Keratinocyte (primary cell): ENCODE data around the gene ME1. TPM values are rescaled to one million over a fixed set of nuclear protein-coding genes. Genes with fewer than 3 reads are reported as not detected.

Experiments
- DNase-seq: peaks from one replicate; pipeline ENCODE4 v3.0.0-alpha.2; 2011; ENCODE audit warnings: low read depth, missing footprints, low spot score
- FAIRE-seq: peaks from 2 replicates; lab custom pipeline; 2011; peaks lifted over from hg19 to GRCh38; lab: Jason Lieb, UNC
- H2AFZ ChIP-seq: 2 replicates; pipeline ENCODE4 v1.6.0; 2012; ENCODE audit warnings: low read length, control low read depth, inconsistent platforms; ENCODE audit not compliant: control insufficient read depth
- H3K27ac ChIP-seq: 2 replicates; pipeline ENCODE4 v1.5.1; 2011; ENCODE audit warnings: low read length; ENCODE audit not compliant: control insufficient read depth, insufficient read depth
- H3K27me3 ChIP-seq: 3 replicates; pipeline ENCODE4 v1.6.0; 2011; ENCODE audit warnings: low read length; ENCODE audit not compliant: control insufficient read depth, insufficient read depth; ENCODE audit errors: extremely low read depth
- H3K36me3 ChIP-seq, 2 experiments: 2 replicates in 1 of 2; 3 replicates in 1 of 2; pipeline ENCODE4 v1.5.1; 2011; ENCODE audit warnings: low read length in 2 of 2, mild to moderate bottlenecking in 1 of 2; ENCODE audit not compliant: control insufficient read depth in 2 of 2, insufficient read depth in 2 of 2; ENCODE audit errors: extremely low read depth in 1 of 2
- H3K4me1 ChIP-seq: 3 replicates; pipeline ENCODE4 v1.5.1; 2011; ENCODE audit warnings: low read length; ENCODE audit not compliant: control insufficient read depth, insufficient read depth; ENCODE audit errors: extremely low read depth
- H3K4me2 ChIP-seq: 3 replicates; pipeline ENCODE4 v1.6.0; 2011; ENCODE audit warnings: low read depth, low read length; ENCODE audit not compliant: control insufficient read depth, insufficient read depth; ENCODE audit errors: extremely low read depth
- H3K4me3 ChIP-seq, 3 experiments: fragments of 200-600 bp in 1 of 3; sonication (generic) in 1 of 3; 2 replicates in 2 of 3; 3 replicates in 1 of 3; pipeline ENCODE4 v1.5.1; 2011 to 2016; ENCODE audit warnings: low read length in 3 of 3, mild to moderate bottlenecking in 3 of 3, control low read depth in 2 of 3, inconsistent platforms in 1 of 3, low read depth in 1 of 3, mixed read lengths in 1 of 3, mixed run types in 1 of 3, moderate library complexity in 1 of 3; ENCODE audit not compliant: control insufficient read depth in 2 of 3, insufficient read depth in 2 of 3; ENCODE audit errors: extremely low read depth in 1 of 3
- H3K79me2 ChIP-seq: 2 replicates; pipeline ENCODE4 v1.6.0; 2012; ENCODE audit warnings: low read length; ENCODE audit not compliant: control insufficient read depth, insufficient read depth
- H3K9ac ChIP-seq: 3 replicates; pipeline ENCODE4 v1.6.0; 2011; ENCODE audit warnings: low read length; ENCODE audit not compliant: control insufficient read depth, insufficient read depth; ENCODE audit errors: extremely low read depth
- H3K9me1 ChIP-seq: 3 replicates; pipeline ENCODE4 v1.6.0; 2011; ENCODE audit warnings: low read length; ENCODE audit not compliant: control insufficient read depth, insufficient read depth; ENCODE audit errors: extremely low read depth
- H3K9me3 ChIP-seq: 2 replicates; pipeline ENCODE4 v1.5.1; 2012; ENCODE audit warnings: low read depth, low read length; ENCODE audit not compliant: control insufficient read depth
- H4K20me1 ChIP-seq: 3 replicates; pipeline ENCODE4 v1.6.0; 2011; ENCODE audit warnings: low read length; ENCODE audit not compliant: control insufficient read depth, insufficient read depth; ENCODE audit errors: extremely low read depth
- CTCF ChIP-seq, 3 experiments: IDR thresholded peaks in 1 of 3; conservative IDR thresholded peaks in 1 of 3; optimal IDR thresholded peaks in 1 of 3; 2 replicates in 2 of 3; 3 replicates in 1 of 3; pipeline versions ENCODE3 to v1.5.1; 2011; ENCODE audit warnings: low read length in 3 of 3, mild to moderate bottlenecking in 3 of 3, moderate library complexity in 2 of 3, control low read depth in 1 of 3, inconsistent platforms in 1 of 3; ENCODE audit not compliant: insufficient read depth in 2 of 3; ENCODE audit errors: extremely low read depth in 1 of 3
- EZH2 ChIP-seq: IDR thresholded peaks from one replicate; pipeline ENCODE4 v1.6.1; 2012; ENCODE audit warnings: inconsistent platforms, mild to moderate bottlenecking, low read length, moderate library complexity
- dilution Hi-C: fragments of 300-500 bp; cut with MboI; formaldehyde crosslinking; loops from one replicate; pipeline ENCODE4 v1.7.0; 2020; ENCODE audit warnings: low sequenced_read_pairs; ENCODE audit not compliant: extremely low pct_ligation_motif_present
- polyA plus RNA-seq, 5 experiments: library from polyadenylated mRNA; depleted of rRNA in 3 of 5; stranded (reverse) in 3 of 5; stranded (forward) in 1 of 5; unstranded in 1 of 5; fragments of >200 nt; gene quantifications; 1 replicate in 1 of 5; 2 replicates in 3 of 5; 3 replicates in 1 of 5; pipeline versions ENCODE4 v1.2.1 to v1.2.3, GENCODE V29; 2011 to 2012; ENCODE audit warnings: missing spikeins in 2 of 5, low read depth in 1 of 5, low replicate concordance in 1 of 5

ME1 gene
- polyA plus RNA-seq, 1 donor (not counting 4 experiments of a cell fraction or from before 2014, with no cell fraction given), result 27.7 TPM

- H3K4me1 ChIP-seq, result no peaks in the 10 kb centered on the region
- no peaks in the 10 kb centered on the region for H3K9me3 ChIP-seq
- no peak overlapping the region for H3K4me2 ChIP-seq
- H2AFZ ChIP-seq, result no peak overlapping the region
- no peaks in the 10 kb centered on the region for H3K9me1 ChIP-seq
- TF ChIP-seq EZH2, result no peak
- no peak for TF ChIP-seq CTCF (optimal IDR thresholded peaks at IDR 0.05 in 1 of 3, IDR thresholded peaks at IDR 0.05 in 1 of 3, conservative IDR thresholded peaks at IDR 0.05 in 1 of 3; ENCODE audit: extremely low read depth in 1 of 3, insufficient read depth in 2 of 3, low read length in 3 of 3)
- H3K4me3 ChIP-seq, result no peak overlapping the region
- no peak overlapping the region for H3K27ac ChIP-seq
- FAIRE-seq (no peak), DNase-seq (no peak)
- H3K36me3 ChIP-seq, result no peaks in the 10 kb centered on the region
- H4K20me1 ChIP-seq, result no peaks in the 10 kb centered on the region
- H3K79me2 ChIP-seq, result no peaks in the 10 kb centered on the region
- dilution Hi-C loops, result no loop called here
- no peak overlapping the region for H3K9ac ChIP-seq
- H3K27me3 ChIP-seq, result no peaks in the 10 kb centered on the region
These were observed 62.3 kb downstream of the ME1 start for GRCh38 chr6:83368577-83368976.

GRCh38 chr6:83367104-83367503 is 63.7 kb downstream of the ME1 start:
- dilution Hi-C loops, result no loop called here
- H4K20me1 ChIP-seq, result no peaks in the 10 kb centered on the region
- no peaks in the 10 kb centered on the region for H3K9me1 ChIP-seq
- H3K4me1 ChIP-seq, result no peaks in the 10 kb centered on the region
- no peak overlapping the region for H2AFZ ChIP-seq
- no peak overlapping the region for H3K4me2 ChIP-seq
- FAIRE-seq (no peak), DNase-seq (no peak)
- H3K79me2 ChIP-seq, result no peaks in the 10 kb centered on the region
- no peak overlapping the region for H3K9ac ChIP-seq
- no peaks in the 10 kb centered on the region for H3K36me3 ChIP-seq
- no peaks in the 10 kb centered on the region for H3K9me3 ChIP-seq
- H3K27ac ChIP-seq, result no peak overlapping the region
- TF ChIP-seq EZH2 (no peak), CTCF (optimal IDR thresholded peaks at IDR 0.05 in 1 of 3, IDR thresholded peaks at IDR 0.05 in 1 of 3, conservative IDR thresholded peaks at IDR 0.05 in 1 of 3; ENCODE audit: extremely low read depth in 1 of 3, insufficient read depth in 2 of 3, low read length in 3 of 3) (no peak)
- no peaks in the 10 kb centered on the region for H3K27me3 ChIP-seq
- H3K4me3 ChIP-seq, result no peak overlapping the region
